Endothelial cell of umbilical vein (primary cell): Measurements from ENCODE around the gene MAPK13. TPM values are rescaled to one million over a fixed set of nuclear protein-coding genes. Genes with fewer than 3 reads are reported as not detected.

Experiments
- BruUV-seq: library from RNA; stranded (reverse); fragments of 400-500 nt; replicated peaks from 2 replicates; lab custom pipeline; 2021; lab: Mats Ljungman, UMichigan
- CTCF ChIA-PET: fragments of 300-600, 350-600 bp; sonication (Branson Sonifier 250); formaldehyde crosslinking; loops from one replicate; lab custom pipeline; 2021; ENCODE audit warnings: antibody characterized with exemption, inconsistent platforms; lab: Charles Lee
- POLR2A ChIA-PET: fragments of 300-600, 350-600 bp; sonication (Branson Sonifier 250); formaldehyde crosslinking; loops from one replicate; lab custom pipeline; 2021; ENCODE audit warnings: antibody characterized with exemption, inconsistent platforms; lab: Charles Lee
- DNase-seq: peaks from one replicate; pipeline ENCODE4 v3.0.0-alpha.2; 2011; ENCODE audit warnings: low read depth, low spot score
- FAIRE-seq: peaks from 2 replicates; lab custom pipeline; 2011; peaks lifted over from hg19 to GRCh38; lab: Jason Lieb, UNC
- H2AFZ ChIP-seq: 2 replicates; pipeline ENCODE4 v1.6.0; 2012; ENCODE audit warnings: low read depth, low read length, control low read depth, inconsistent platforms
- H3K27ac ChIP-seq: 2 replicates; pipeline ENCODE4 v1.5.1; 2011; ENCODE audit warnings: low read depth, mild to moderate bottlenecking, control low read depth, low read length, moderate library complexity; ENCODE audit not compliant: insufficient read depth
- H3K27me3 ChIP-seq, 2 experiments: 2 replicates each; pipeline versions ENCODE4 v1.6.0 to v1.6.1; 2011; ENCODE audit warnings: low read length in 2 of 2, mixed read lengths in 1 of 2; ENCODE audit not compliant: control insufficient read depth in 2 of 2, insufficient read depth in 2 of 2
- H3K36me3 ChIP-seq, 2 experiments: 2 replicates in 1 of 2; 3 replicates in 1 of 2; pipeline ENCODE4 v1.5.1; 2011; ENCODE audit warnings: low read length in 2 of 2, mild to moderate bottlenecking in 1 of 2, moderate library complexity in 1 of 2; ENCODE audit not compliant: control insufficient read depth in 2 of 2, insufficient read depth in 2 of 2; ENCODE audit errors: extremely low read depth in 1 of 2
- H3K4me1 ChIP-seq: 3 replicates; pipeline ENCODE4 v1.5.1; 2011; ENCODE audit warnings: mild to moderate bottlenecking, low read length; ENCODE audit not compliant: control insufficient read depth, insufficient read depth; ENCODE audit errors: extremely low read depth
- H3K4me2 ChIP-seq: 2 replicates; pipeline ENCODE4 v1.6.1; 2011; ENCODE audit warnings: low read length, control low read depth, mixed read lengths; ENCODE audit not compliant: insufficient read depth
- H3K4me3 ChIP-seq, 3 experiments: fragments of 200-600 bp in 1 of 3; sonication (generic), shearing (Covaris generic) in 1 of 3; replicated peaks in 1 of 3; 2 replicates each; pipeline ENCODE4 v1.5.1; 2011 to 2016; ENCODE audit warnings: control low read depth in 3 of 3, low read length in 3 of 3, mild to moderate bottlenecking in 2 of 3, inconsistent platforms in 1 of 3, low read depth in 1 of 3, moderate library complexity in 1 of 3; ENCODE audit not compliant: insufficient read depth in 1 of 3
- H3K79me2 ChIP-seq: 2 replicates; pipeline ENCODE4 v1.6.0; 2012; ENCODE audit warnings: low read length, inconsistent platforms; ENCODE audit not compliant: control insufficient read depth, insufficient read depth
- H3K9ac ChIP-seq: replicated peaks from 2 replicates; pipeline ENCODE3; 2011; ENCODE audit warnings: low read length, control low read depth; ENCODE audit not compliant: insufficient read depth; ENCODE audit errors: extremely low read depth
- H3K9me1 ChIP-seq: replicated peaks from 3 replicates; pipeline ENCODE4 v1.6.0; 2011; ENCODE audit warnings: mild to moderate bottlenecking, low read length; ENCODE audit not compliant: control insufficient read depth, insufficient read depth; ENCODE audit errors: extremely low read depth
- H3K9me3 ChIP-seq: replicated peaks from 2 replicates; pipeline ENCODE4 v1.5.1; 2012; ENCODE audit warnings: low read length, inconsistent platforms; ENCODE audit not compliant: control insufficient read depth, insufficient read depth
- H4K20me1 ChIP-seq: replicated peaks from 2 replicates; pipeline ENCODE3; 2011; ENCODE audit warnings: mild to moderate bottlenecking, low read length; ENCODE audit not compliant: control insufficient read depth, insufficient read depth; ENCODE audit errors: extremely low read depth
- EZH2 ChIP-seq: IDR thresholded peaks from 2 replicates; pipeline ENCODE4 v1.6.1; 2012; ENCODE audit warnings: borderline replicate concordance, low read depth, mild to moderate bottlenecking, moderate library complexity, low read length, inconsistent platforms; ENCODE audit not compliant: severe bottlenecking
- GATA2 ChIP-seq: IDR thresholded peaks from 2 replicates; pipeline ENCODE4 v1.7.0; 2011; ENCODE audit warnings: low read depth, mild to moderate bottlenecking, moderate library complexity, mixed read lengths, low read length; ENCODE audit not compliant: insufficient read length, insufficient read depth
- POLR2AphosphoS5 ChIP-seq: IDR thresholded peaks from 2 replicates; pipeline ENCODE4 v1.6.1; 2012; ENCODE audit warnings: low read depth, mild to moderate bottlenecking, control low read depth, low read length, moderate library complexity; ENCODE audit not compliant: insufficient read depth
- dilution Hi-C: fragments of 300-500 bp; cut with MboI; formaldehyde crosslinking; loops from one replicate; pipeline ENCODE4 v1.15.0; 2019; ENCODE audit warnings: low sequenced_read_pairs; ENCODE audit not compliant: extremely low pct_ligation_motif_present
- intact Hi-C: fragments of 100-400 bp; cut with micrococcal nuclease; formaldehyde crosslinking; loops from one replicate; pipeline ENCODE4 v1.10.0; 2022
- polyA plus RNA-seq, 4 experiments: library from polyadenylated mRNA; depleted of rRNA in 3 of 4; stranded (reverse) in 3 of 4; unstranded in 1 of 4; fragments of >200 nt; gene quantifications; 2 replicates each; pipeline versions ENCODE4 v1.2.1 to v1.2.3, GENCODE V29; 2011 to 2012; ENCODE audit warnings: missing spikeins in 1 of 4
- total RNA-seq: library from RNA; stranded (reverse); gene quantifications from 2 replicates; pipeline ENCODE4 v1.2.3, GENCODE V29; 2021

MAPK13 gene
- total and polyA plus RNA-seq, 2 donors (not counting 3 experiments of a cell fraction or from before 2014, with no cell fraction given) = 9.0 to 11.6 TPM

- no peak for FAIRE-seq
- no TSS peak for BruUV-seq
- Histone ChIP-seq H3K27ac (no peak overlapping the region), H3K9me1 (no peaks in the 10 kb centered on the region), H3K4me3 (no peak overlapping the region), H3K36me3 (no peaks in the 10 kb centered on the region), H3K79me2 (no peaks in the 10 kb centered on the region), H4K20me1 (no peaks in the 10 kb centered on the region), H2AFZ (peak overlapping the region; percentile 22), H3K9me3 (no peaks in the 10 kb centered on the region), H3K9ac (no peak overlapping the region), H3K4me1 (no peaks in the 10 kb centered on the region), H3K27me3 (no peaks in the 10 kb centered on the region), H3K4me2 (no peak overlapping the region)
- DNase-seq = peak; percentile 10
- TF ChIP-seq POLR2AphosphoS5 = no peak
- no peak for TF ChIP-seq EZH2
- TF ChIP-seq GATA2 = no peak
- ChIA-PET CTCF (interaction anchor here (1.8 kb wide), 1 partner anchor 56 kb away, joined by 4 read pairs; no protein-coding TSS in a partner anchor), POLR2A (no interaction called here)
- dilution Hi-C loops (no loop called here), intact Hi-C loops (no loop called here)
These were observed 57.1 kb downstream of the MAPK13 start for GRCh38 chr6:36187446-36187845.

Other genes with a start within 250 kb of the MAPK13 start
- 72.7 and 82.2 TPM in 2 replicates for gene SRPK1, start 209.4 kb upstream of the MAPK13 start, total RNA-seq
- 14.0 and 18.9 TPM in 2 replicates for gene SRPK1, start 209.4 kb upstream of the MAPK13 start, polyA plus RNA-seq
- gene SLC26A8, start 105.9 kb upstream of the MAPK13 start, total RNA-seq = not detected in 2 replicates
- 0.01 and 0.08 TPM in 2 replicates for gene SLC26A8, start 105.9 kb upstream of the MAPK13 start, polyA plus RNA-seq
- gene MAPK14, start 102.7 kb upstream of the MAPK13 start, total RNA-seq = 50.6 and 54.1 TPM in 2 replicates
- gene MAPK14, start 102.7 kb upstream of the MAPK13 start, polyA plus RNA-seq = 26.6 and 33.3 TPM in 2 replicates
- gene BRPF3, start 66.2 kb downstream of the MAPK13 start, total RNA-seq = 35.7 and 40.0 TPM in 2 replicates
- gene BRPF3, start 66.2 kb downstream of the MAPK13 start, polyA plus RNA-seq = 25.3 and 30.5 TPM in 2 replicates
- gene PNPLA1, start 139.5 kb downstream of the MAPK13 start, total RNA-seq = not detected in 2 replicates
- 0.05 TPM in 1 of 2 replicates, not detected in the other for gene PNPLA1, start 139.5 kb downstream of the MAPK13 start, polyA plus RNA-seq
- gene BNIP5, start 206.4 kb downstream of the MAPK13 start, total RNA-seq = not detected in 2 replicates
- gene BNIP5, start 206.4 kb downstream of the MAPK13 start, polyA plus RNA-seq = not detected in 2 replicates